Nephron (organoid): ENCODE measurements around the gene SND1.
A peak's percentile ranks its signal among the peaks of the same experiment; 100 is the strongest.

ENCODE experiments used
- H3K27ac Mint-ChIP-seq, 3 experiments: 2 replicates each; pipeline ENCODE4 v1.8.0; 2020; ENCODE audit warnings: mixed read lengths in 3 of 3, mild to moderate bottlenecking in 2 of 3, moderate library complexity in 1 of 3
- H3K27me3 Mint-ChIP-seq: 2 replicates; pipeline ENCODE4 v1.8.0; 2021; ENCODE audit warnings: low read depth, mild to moderate bottlenecking, moderate library complexity, mixed read lengths
- H3K36me3 Mint-ChIP-seq: 2 replicates; pipeline ENCODE4 v1.8.0; 2020; ENCODE audit warnings: low read depth, mixed read lengths
- H3K4me1 Mint-ChIP-seq: 2 replicates; pipeline ENCODE4 v1.8.0; 2020; ENCODE audit warnings: mixed read lengths
- H3K4me3 Mint-ChIP-seq, 3 experiments: 2 replicates each; pipeline ENCODE4 v1.8.0; 2020; ENCODE audit warnings: mild to moderate bottlenecking in 3 of 3, mixed read lengths in 3 of 3, moderate library complexity in 2 of 3
- H3K9me3 Mint-ChIP-seq: 2 replicates; pipeline ENCODE4 v1.8.0; 2020; ENCODE audit warnings: mixed read lengths
- CTCF ChIP-seq, 3 experiments: fragments of 200-600 bp; sonication (generic); IDR thresholded peaks; one replicate each; pipeline ENCODE4 v1.5.0; 2021; ENCODE audit warnings: antibody characterized with exemption in 3 of 3; ENCODE audit not compliant: unreplicated experiment in 3 of 3

Gene SND1

GRCh38 chr7:127821146-127821545 lies 169.2 kb downstream of the SND1 start:
- Mint-ChIP-seq H3K4me1 (peaks cover 37% of the 10 kb centered on the region), H3K9me3 (no peaks in the 10 kb centered on the region), H3K36me3 (no peaks in the 10 kb centered on the region), H3K27me3 (no peaks in the 10 kb centered on the region), H3K4me3 (no peak overlapping the region), H3K27ac (peak overlapping the region; percentile 66 to 91 (median 87))
- no peak for TF ChIP-seq CTCF (IDR thresholded peaks at IDR 0.05; ENCODE audit: unreplicated experiment in 3 of 3)

GRCh38 chr7:127822822-127823508 lies 171.0 kb downstream of the SND1 start:
- no peak for TF ChIP-seq CTCF (IDR thresholded peaks at IDR 0.05; ENCODE audit: unreplicated experiment in 3 of 3)
- H3K27me3 Mint-ChIP-seq: no peaks in the 10 kb centered on the region
- H3K36me3 Mint-ChIP-seq: no peaks in the 10 kb centered on the region
- no peak overlapping the region for H3K4me3 Mint-ChIP-seq
- no peaks in the 10 kb centered on the region for H3K9me3 Mint-ChIP-seq
- peak overlapping the region; percentile 8 to 40 (median 28) for H3K27ac Mint-ChIP-seq
- H3K4me1 Mint-ChIP-seq: peaks cover 29% of the 10 kb centered on the region

GRCh38 chr7:127824682-127825081 lies 172.7 kb downstream of the SND1 start:
- Mint-ChIP-seq H3K4me3 (no peak overlapping the region), H3K27ac (no peak overlapping the region)
- no peak for TF ChIP-seq CTCF (IDR thresholded peaks at IDR 0.05; ENCODE audit: unreplicated experiment in 3 of 3)

GRCh38 chr7:127828843-127829500 lies 177.0 kb downstream of the SND1 start:
- no peak for TF ChIP-seq CTCF (IDR thresholded peaks at IDR 0.05; ENCODE audit: unreplicated experiment in 3 of 3)
- Mint-ChIP-seq H3K27me3 (no peaks in the 10 kb centered on the region), H3K27ac (no peak overlapping the region), H3K4me1 (peaks cover 16% of the 10 kb centered on the region), H3K9me3 (no peaks in the 10 kb centered on the region), H3K4me3 (no peak overlapping the region), H3K36me3 (peaks cover 4% of the 10 kb centered on the region)

More at GRCh38 chr7:127824682-127825081, 172.7 kb downstream of the SND1 start:
- Mint-ChIP-seq H3K27me3 (no peaks in the 10 kb centered on the region), H3K9me3 (no peaks in the 10 kb centered on the region), H3K4me1 (peaks cover 23% of the 10 kb centered on the region), H3K36me3 (no peaks in the 10 kb centered on the region)

GRCh38 chr7:127831318-127832219 lies 179.6 kb downstream of the SND1 start:
- no peak overlapping the region for H3K4me3 Mint-ChIP-seq
- peaks cover 10% of the 10 kb centered on the region for H3K36me3 Mint-ChIP-seq
- peak overlapping the region in 1 of 3 experiments; percentile 10 for H3K27ac Mint-ChIP-seq
- H3K27me3 Mint-ChIP-seq: no peaks in the 10 kb centered on the region
- peaks cover 19% of the 10 kb centered on the region for H3K4me1 Mint-ChIP-seq
- no peak for TF ChIP-seq CTCF (IDR thresholded peaks at IDR 0.05; ENCODE audit: unreplicated experiment in 3 of 3)
- H3K9me3 Mint-ChIP-seq: no peaks in the 10 kb centered on the region
